ENCODE data around the gene EPN1.
A peak's percentile ranks its signal among the peaks of the same experiment; 100 is the strongest.

EPN1 gene

GRCh38 chr19:55699221-55699620, 24.2 kb downstream of the EPN1 start:
- TF ChIP-seq, protein P1, sequence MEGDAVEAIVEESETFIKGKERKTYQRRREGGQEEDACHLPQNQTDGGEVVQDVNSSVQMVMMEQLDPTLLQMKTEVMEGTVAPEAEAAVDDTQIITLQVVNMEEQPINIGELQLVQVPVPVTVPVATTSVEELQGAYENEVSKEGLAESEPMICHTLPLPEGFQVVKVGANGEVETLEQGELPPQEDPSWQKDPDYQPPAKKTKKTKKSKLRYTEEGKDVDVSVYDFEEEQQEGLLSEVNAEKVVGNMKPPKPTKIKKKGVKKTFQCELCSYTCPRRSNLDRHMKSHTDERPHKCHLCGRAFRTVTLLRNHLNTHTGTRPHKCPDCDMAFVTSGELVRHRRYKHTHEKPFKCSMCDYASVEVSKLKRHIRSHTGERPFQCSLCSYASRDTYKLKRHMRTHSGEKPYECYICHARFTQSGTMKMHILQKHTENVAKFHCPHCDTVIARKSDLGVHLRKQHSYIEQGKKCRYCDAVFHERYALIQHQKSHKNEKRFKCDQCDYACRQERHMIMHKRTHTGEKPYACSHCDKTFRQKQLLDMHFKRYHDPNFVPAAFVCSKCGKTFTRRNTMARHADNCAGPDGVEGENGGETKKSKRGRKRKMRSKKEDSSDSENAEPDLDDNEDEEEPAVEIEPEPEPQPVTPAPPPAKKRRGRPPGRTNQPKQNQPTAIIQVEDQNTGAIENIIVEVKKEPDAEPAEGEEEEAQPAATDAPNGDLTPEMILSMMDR (IDR thresholded peaks at IDR 0.05; ENCODE audit: low read depth, low read length, missing control alignments) = no peak
- no peak for DNase-seq (ENCODE audit: low read depth)
- no peak overlapping the region for H3K4me3 ChIP-seq (ENCODE audit: low read depth, low read length)

DNA sequence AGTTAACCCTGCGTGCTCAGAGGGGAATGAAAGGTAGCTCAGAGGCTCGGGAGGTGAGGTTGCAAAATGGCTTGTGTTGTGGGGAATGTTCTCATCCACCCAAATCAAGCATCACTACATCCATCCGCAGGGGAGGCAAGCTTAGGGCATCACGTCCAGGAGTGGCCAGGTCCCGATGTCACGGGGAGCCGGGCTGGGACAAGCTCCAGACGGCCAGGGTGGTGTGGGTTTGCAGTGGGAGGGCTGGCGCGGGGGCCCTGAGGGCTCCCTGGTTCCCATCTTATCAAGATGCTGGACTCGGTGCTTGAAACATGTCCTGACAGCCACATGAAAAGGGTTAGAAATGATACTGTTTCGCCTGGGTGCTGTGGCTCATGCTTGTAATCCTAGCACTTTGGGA, 25.8 kb downstream of the EPN1 start:
- TF ChIP-seq, protein P1 (IDR thresholded peaks at IDR 0.05; ENCODE audit: low read depth, low read length, missing control alignments) = no peak
- no peak overlapping the region for H3K4me3 ChIP-seq (ENCODE audit: low read depth, low read length)
- no peak for DNase-seq (ENCODE audit: low read depth)

DNA sequence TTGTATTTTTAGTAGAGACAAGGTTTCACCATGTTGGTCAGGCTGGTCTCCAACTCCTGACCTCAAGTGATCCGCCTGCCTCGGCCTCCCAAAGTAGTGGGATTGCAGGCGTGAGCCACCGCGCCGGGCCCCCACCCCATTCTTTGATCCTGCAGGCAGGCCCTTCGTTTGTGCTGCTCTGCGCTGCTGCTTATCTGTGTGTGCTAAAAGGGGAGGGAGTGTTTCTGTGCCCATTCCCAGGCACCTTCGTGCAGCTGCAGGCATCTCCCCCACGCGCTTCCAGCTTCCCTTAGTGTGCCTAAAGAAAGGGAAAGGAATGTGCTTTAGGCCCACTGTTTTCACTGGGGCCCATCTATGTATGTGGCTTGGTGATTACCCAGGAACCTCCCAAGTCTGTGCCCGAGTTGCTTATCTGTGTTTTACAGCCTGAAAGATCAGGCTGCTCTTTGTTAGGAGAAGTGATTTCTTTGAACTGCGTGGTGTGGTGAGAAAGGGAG, 27.2 kb downstream of the EPN1 start:
- H3K4me3 ChIP-seq (ENCODE audit: low read depth, low read length) = no peak overlapping the region
- no peak for DNase-seq (ENCODE audit: low read depth)
- TF ChIP-seq, protein P1 (IDR thresholded peaks at IDR 0.05; ENCODE audit: low read depth, low read length, missing control alignments) = no peak

DNA sequence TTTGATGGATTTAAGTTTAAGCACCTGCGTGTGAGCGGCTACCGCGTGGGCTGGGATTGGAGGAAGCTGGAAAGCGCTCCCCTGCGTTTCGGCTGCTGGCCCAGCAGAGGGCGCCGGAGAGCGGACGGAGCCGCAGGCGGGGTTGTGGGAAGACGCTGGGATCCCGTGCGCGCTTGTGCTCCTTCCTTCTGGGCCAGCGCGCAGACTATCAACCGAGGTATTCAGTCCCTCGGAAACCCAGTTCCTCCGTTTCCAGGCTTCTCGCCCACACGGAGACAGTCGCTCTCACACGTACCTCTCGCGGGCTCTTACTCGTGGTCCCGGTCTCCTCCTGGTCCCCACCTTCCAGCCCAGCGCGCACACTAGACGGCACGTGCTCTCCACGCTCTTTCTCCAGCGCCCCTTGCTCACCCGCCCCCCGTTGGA, 28.8 kb downstream of the EPN1 start:
- H3K4me3 ChIP-seq (ENCODE audit: low read depth, low read length) = no peak overlapping the region
- DNase-seq (ENCODE audit: low read depth) = no peak
- TF ChIP-seq, protein P1 (IDR thresholded peaks at IDR 0.05; ENCODE audit: low read depth, low read length, missing control alignments) = peak; percentile 85

DNA sequence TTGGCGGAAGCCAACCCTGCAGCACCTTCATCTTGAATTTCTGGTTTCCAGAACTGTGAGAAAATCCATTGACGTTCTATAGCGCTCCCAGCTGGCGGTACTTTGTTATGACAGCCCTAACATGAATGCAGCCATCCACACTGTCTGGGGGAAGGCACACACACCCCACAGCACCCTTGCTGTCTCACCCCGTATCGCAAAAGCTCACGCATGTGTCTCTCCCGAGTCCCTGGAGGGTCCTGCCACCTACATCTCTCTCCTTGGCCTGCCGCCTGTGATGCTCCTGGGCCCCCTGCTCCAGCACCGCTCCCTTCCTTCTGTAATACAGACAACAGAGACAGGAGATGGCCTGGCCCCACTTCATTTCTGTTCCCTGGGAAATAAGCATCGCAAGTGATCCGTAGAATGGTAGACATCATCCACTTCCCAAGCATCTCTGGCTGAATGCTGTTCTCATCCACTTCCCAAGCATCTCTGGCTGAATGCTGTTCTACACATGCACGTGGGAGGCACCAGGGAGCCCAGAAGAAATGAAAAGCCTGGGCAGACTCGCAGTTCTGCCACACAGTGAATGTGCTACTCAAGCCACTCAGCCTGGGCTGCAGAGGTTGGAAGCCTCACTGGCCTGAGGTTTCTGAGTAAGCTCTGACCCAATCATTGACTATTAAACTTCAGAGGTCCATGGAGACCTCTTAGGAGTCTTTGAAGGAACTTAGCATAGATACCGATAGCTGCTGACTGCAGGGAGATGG, 29.6 kb downstream of the EPN1 start:
- no peak overlapping the region for H3K4me3 ChIP-seq (ENCODE audit: low read depth, low read length)
- TF ChIP-seq, protein P1 (IDR thresholded peaks at IDR 0.05; ENCODE audit: low read depth, low read length, missing control alignments) = peak; percentile 29
- no peak for DNase-seq (ENCODE audit: low read depth)

DNA sequence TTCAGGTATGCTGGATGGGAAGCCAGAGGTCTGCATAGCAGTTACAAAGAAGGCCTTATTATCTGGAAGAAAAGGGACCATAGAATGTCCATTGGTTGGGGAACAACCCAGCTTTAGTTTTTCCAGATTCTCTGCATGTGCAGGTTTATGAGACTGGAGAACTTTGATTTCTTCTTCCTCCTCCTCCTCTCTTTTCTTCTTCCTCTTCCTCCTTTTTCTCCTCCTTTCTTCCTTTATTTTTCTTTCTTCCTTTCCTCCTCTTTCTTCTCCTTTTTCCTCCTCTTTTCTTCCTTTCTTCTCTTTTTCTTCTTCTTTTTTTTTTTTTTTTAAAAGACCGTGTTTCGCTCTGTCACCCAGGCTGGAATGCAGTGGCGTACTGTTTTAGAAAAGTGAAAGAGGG, 30.9 kb downstream of the EPN1 start:
- no peak overlapping the region for H3K4me3 ChIP-seq (ENCODE audit: low read depth, low read length)
- TF ChIP-seq, protein P1 (IDR thresholded peaks at IDR 0.05; ENCODE audit: low read depth, low read length, missing control alignments) = no peak
- DNase-seq (ENCODE audit: low read depth) = no peak

GRCh38 chr19:55711719-55712118, 36.7 kb downstream of the EPN1 start:
- DNase-seq (ENCODE audit: low read depth) = no peak
- TF ChIP-seq, protein P1 (IDR thresholded peaks at IDR 0.05; ENCODE audit: low read depth, low read length, missing control alignments) = no peak
- H3K4me3 ChIP-seq (ENCODE audit: low read depth, low read length) = no peak overlapping the region

Measured in GM12864 (cell line).